Activated CD4-positive, alpha-beta T cell treated with anti-CD3 and anti-CD28 coated beads for 36 hours (primary cell): ENCODE results near the gene PTPRG. TPM values are rescaled to one million over a fixed set of nuclear protein-coding genes. Genes with fewer than 3 reads are reported as not detected.

Source experiments
- ATAC-seq: fragments of 200-7000 bp; cut with Tn5 transposase; one replicate; pipeline ENCODE4 v1.10.0; 2021; ENCODE audit warnings: mild to moderate bottlenecking, moderate library complexity
- CTCF ChIA-PET: fragments of 350-600 bp; sonication (Branson Sonifier 250); formaldehyde crosslinking; loops from one replicate; lab custom pipeline; 2021; ENCODE audit warnings: antibody characterized with exemption; lab: Charles Lee
- POLR2A ChIA-PET: fragments of 350-600 bp; sonication (Branson Sonifier 250); formaldehyde crosslinking; loops from one replicate; lab custom pipeline; 2021; ENCODE audit warnings: antibody characterized with exemption, inconsistent platforms; lab: Charles Lee
- DNase-seq: peaks from one replicate; pipeline ENCODE4 v3.0.0-alpha.2; 2020
- H3K27ac Mint-ChIP-seq: one replicate; pipeline ENCODE4 v1.8.0; 2021; ENCODE audit warnings: mixed read lengths
- H3K27me3 Mint-ChIP-seq: one replicate; pipeline ENCODE4 v1.8.0; 2021; ENCODE audit warnings: mixed read lengths
- H3K36me3 Mint-ChIP-seq: one replicate; pipeline ENCODE4 v1.8.0; 2021; ENCODE audit warnings: low read depth, mixed read lengths
- H3K4me1 Mint-ChIP-seq: one replicate; pipeline ENCODE4 v1.8.0; 2021; ENCODE audit warnings: mixed read lengths
- H3K4me3 Mint-ChIP-seq: one replicate; pipeline ENCODE4 v1.8.0; 2021; ENCODE audit warnings: mild to moderate bottlenecking, moderate library complexity, mixed read lengths
- H3K9me3 Mint-ChIP-seq: one replicate; pipeline ENCODE4 v1.8.0; 2021; ENCODE audit warnings: low read depth, mixed read lengths
- intact Hi-C, 2 experiments: fragments of 100-400 bp; cut with DNase I in 1 of 2; cut with micrococcal nuclease in 1 of 2; formaldehyde crosslinking; loops; one replicate each; pipeline versions ENCODE4 v1.14.2 to v1.15.1; 2022 to 2024; cut with DNase I, micrococcal nuclease
- total RNA-seq, 2 experiments: library from RNA; stranded (reverse); gene quantifications; one replicate each; pipeline ENCODE4 v1.2.3, GENCODE V29; 2021

Gene PTPRG
- total RNA-seq, 2 experiments from 2014 or later: 0.32 to 0.33 TPM

GRCh38 chr3:62090066-62090465, 528.7 kb downstream of the PTPRG start:
- DNase-seq (no peak), ATAC-seq (no peak)
- no peaks in the 10 kb centered on the region for H3K36me3 Mint-ChIP-seq
- H3K4me1 Mint-ChIP-seq: no peaks in the 10 kb centered on the region
- H3K27ac Mint-ChIP-seq: no peak overlapping the region
- CTCF ChIA-PET: no interaction called here
- intact Hi-C loops: no loop called here
- no peak overlapping the region for H3K4me3 Mint-ChIP-seq
- H3K9me3 Mint-ChIP-seq: no peaks in the 10 kb centered on the region
- POLR2A ChIA-PET: no interaction called here
- peaks cover 4% of the 10 kb centered on the region for H3K27me3 Mint-ChIP-seq

DNA sequence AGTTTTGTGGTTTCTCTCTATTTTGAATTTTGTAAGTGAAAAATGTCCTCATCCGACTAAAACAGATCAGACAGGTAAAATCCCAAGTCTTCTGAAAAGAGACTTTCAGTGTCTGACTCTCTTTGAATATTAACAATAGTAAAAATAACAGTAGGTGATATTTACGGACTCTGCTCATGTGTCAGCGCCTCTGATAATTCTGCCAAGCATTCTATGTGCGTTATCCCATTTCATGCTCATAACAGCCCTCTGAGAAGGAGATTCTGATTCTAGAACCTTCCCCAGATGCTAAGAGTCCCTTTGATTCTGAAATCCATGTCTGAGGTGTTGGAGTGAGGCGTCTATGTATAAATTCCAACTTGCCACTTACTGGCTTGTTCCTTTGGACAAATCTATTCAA, 529.1 kb downstream of the PTPRG start:
- no peak for DNase-seq
- ChIA-PET POLR2A (no interaction called here), CTCF (no interaction called here)
- H3K4me1 Mint-ChIP-seq: no peaks in the 10 kb centered on the region
- H3K27ac Mint-ChIP-seq: no peak overlapping the region
- no peak overlapping the region for H3K4me3 Mint-ChIP-seq
- intact Hi-C loops: no loop called here
- H3K27me3 Mint-ChIP-seq: peaks cover 4% of the 10 kb centered on the region
- ATAC-seq: no peak
- H3K9me3 Mint-ChIP-seq: no peaks in the 10 kb centered on the region
- H3K36me3 Mint-ChIP-seq: no peaks in the 10 kb centered on the region

DNA sequence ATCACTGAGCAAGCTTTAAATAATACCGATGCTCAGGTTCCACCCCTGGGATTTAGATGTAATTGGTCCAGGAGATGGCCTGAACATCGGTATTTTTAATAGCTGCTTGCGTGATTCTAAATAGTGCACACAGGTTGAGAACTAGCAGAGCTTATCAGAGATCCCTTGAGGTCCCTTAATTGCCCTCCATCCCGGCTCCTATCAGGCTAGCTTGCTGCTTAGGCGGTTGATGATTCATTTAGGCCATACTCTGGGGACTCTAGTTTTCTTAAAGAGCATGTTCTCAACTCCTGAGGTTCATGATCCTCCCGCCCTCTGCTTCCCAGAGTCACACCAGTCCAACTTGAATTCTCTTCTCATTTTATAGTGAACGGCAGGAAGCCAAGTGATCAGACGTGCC, 531.7 kb downstream of the PTPRG start:
- H3K9me3 Mint-ChIP-seq: no peaks in the 10 kb centered on the region
- no peak overlapping the region for H3K4me3 Mint-ChIP-seq
- no peak overlapping the region for H3K27ac Mint-ChIP-seq
- intact Hi-C loops: no loop called here
- ChIA-PET POLR2A (no interaction called here), CTCF (no interaction called here)
- DNase-seq (no peak), ATAC-seq (no peak)
- peaks cover 6% of the 10 kb centered on the region for H3K27me3 Mint-ChIP-seq
- no peaks in the 10 kb centered on the region for H3K4me1 Mint-ChIP-seq
- H3K36me3 Mint-ChIP-seq: no peaks in the 10 kb centered on the region

GRCh38 chr3:62094461-62094860, 533.1 kb downstream of the PTPRG start:
- ChIA-PET POLR2A (no interaction called here), CTCF (no interaction called here)
- Mint-ChIP-seq H3K4me1 (no peaks in the 10 kb centered on the region), H3K27ac (no peak overlapping the region), H3K36me3 (no peaks in the 10 kb centered on the region), H3K9me3 (no peaks in the 10 kb centered on the region), H3K27me3 (peaks cover 3% of the 10 kb centered on the region), H3K4me3 (no peak overlapping the region)
- DNase-seq (no peak), ATAC-seq (no peak)
- intact Hi-C loops: no loop called here

GRCh38 chr3:62095080-62095479, 533.7 kb downstream of the PTPRG start:
- Mint-ChIP-seq H3K4me1 (no peaks in the 10 kb centered on the region), H3K27me3 (peaks cover 3% of the 10 kb centered on the region), H3K36me3 (no peaks in the 10 kb centered on the region), H3K9me3 (no peaks in the 10 kb centered on the region), H3K4me3 (no peak overlapping the region), H3K27ac (no peak overlapping the region)
- DNase-seq (no peak), ATAC-seq (no peak)
- ChIA-PET POLR2A (no interaction called here), CTCF (interaction anchor here (0.6 kb wide), 1 partner anchor 42 kb away, joined by 3 read pairs; no protein-coding TSS in a partner anchor)
- intact Hi-C loops: no loop called here

- no peak overlapping the region for H3K27ac Mint-ChIP-seq
- H3K4me3 Mint-ChIP-seq: no peak overlapping the region
- ATAC-seq: no peak
- CTCF ChIA-PET: no interaction called here
- H3K4me1 Mint-ChIP-seq: no peaks in the 10 kb centered on the region
- no peaks in the 10 kb centered on the region for H3K9me3 Mint-ChIP-seq
- no peaks in the 10 kb centered on the region for H3K36me3 Mint-ChIP-seq
- intact Hi-C loops: no loop called here
- POLR2A ChIA-PET: no interaction called here
- peaks cover 3% of the 10 kb centered on the region for H3K27me3 Mint-ChIP-seq
- no peak for DNase-seq
Measured at GRCh38 chr3:62095756-62096155, 534.4 kb downstream of the PTPRG start.

- Mint-ChIP-seq H3K36me3 (no peaks in the 10 kb centered on the region), H3K9me3 (no peaks in the 10 kb centered on the region), H3K27me3 (peaks cover 1% of the 10 kb centered on the region), H3K4me1 (no peaks in the 10 kb centered on the region), H3K4me3 (no peak overlapping the region), H3K27ac (no peak overlapping the region)
- intact Hi-C loops: no loop called here
- CTCF ChIA-PET: no interaction called here
- ATAC-seq (no peak), DNase-seq (no peak)
- POLR2A ChIA-PET: no interaction called here
Measured at GRCh38 chr3:62096521-62096920, 535.1 kb downstream of the PTPRG start.

GRCh38 chr3:62097121-62097520, 535.8 kb downstream of the PTPRG start:
- Mint-ChIP-seq H3K4me1 (no peaks in the 10 kb centered on the region), H3K36me3 (no peaks in the 10 kb centered on the region), H3K27me3 (peaks cover 1% of the 10 kb centered on the region), H3K9me3 (no peaks in the 10 kb centered on the region), H3K4me3 (no peak overlapping the region), H3K27ac (no peak overlapping the region)
- DNase-seq: no peak
- CTCF ChIA-PET: no interaction called here
- intact Hi-C loops: no loop called here
- POLR2A ChIA-PET: no interaction called here
- no peak for ATAC-seq

GRCh38 chr3:62098646-62099365, 537.4 kb downstream of the PTPRG start:
- ATAC-seq: no peak
- POLR2A ChIA-PET: no interaction called here
- Mint-ChIP-seq H3K27me3 (peaks cover 1% of the 10 kb centered on the region), H3K27ac (no peak overlapping the region), H3K4me3 (no peak overlapping the region), H3K9me3 (no peaks in the 10 kb centered on the region), H3K4me1 (no peaks in the 10 kb centered on the region), H3K36me3 (no peaks in the 10 kb centered on the region)
- intact Hi-C loops: no loop called here
- no peak for DNase-seq
- CTCF ChIA-PET: no interaction called here

- ChIA-PET POLR2A (no interaction called here), CTCF (no interaction called here)
- Mint-ChIP-seq H3K27ac (no peak overlapping the region), H3K4me1 (no peaks in the 10 kb centered on the region), H3K27me3 (peaks cover 1% of the 10 kb centered on the region), H3K36me3 (no peaks in the 10 kb centered on the region), H3K4me3 (no peak overlapping the region), H3K9me3 (no peaks in the 10 kb centered on the region)
- ATAC-seq (no peak), DNase-seq (no peak)
- intact Hi-C loops: no loop called here
Measured at GRCh38 chr3:62100282-62100989, 539.1 kb downstream of the PTPRG start.

DNA sequence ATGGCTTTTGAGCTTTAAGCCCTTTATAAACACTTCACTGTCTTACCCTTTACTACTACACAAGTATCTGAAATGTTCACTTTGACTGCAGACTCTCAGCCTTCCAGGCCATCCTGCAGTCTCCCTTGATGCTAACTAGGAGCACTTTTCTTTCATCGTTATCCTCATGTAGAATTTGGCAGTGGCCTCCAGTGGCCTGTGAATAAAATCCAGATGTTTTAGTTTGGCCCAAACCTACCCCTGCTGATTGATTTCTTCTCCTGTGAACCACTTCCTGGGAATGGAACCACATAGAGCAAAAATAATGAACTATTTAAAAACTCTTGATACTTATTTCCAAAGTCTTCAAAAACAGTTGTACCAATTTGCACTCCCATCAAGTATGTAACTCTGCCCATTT, 540.1 kb downstream of the PTPRG start:
- Mint-ChIP-seq H3K4me3 (no peak overlapping the region), H3K4me1 (no peaks in the 10 kb centered on the region), H3K36me3 (no peaks in the 10 kb centered on the region), H3K9me3 (no peaks in the 10 kb centered on the region), H3K27ac (no peak overlapping the region), H3K27me3 (peaks cover 1% of the 10 kb centered on the region)
- ChIA-PET CTCF (no interaction called here), POLR2A (no interaction called here)
- no peak for ATAC-seq
- intact Hi-C loops: no loop called here
- DNase-seq: no peak

- ChIA-PET POLR2A (no interaction called here), CTCF (interaction anchor here (1.2 kb wide), 1 partner anchor 22 kb away, joined by 4 read pairs; no protein-coding TSS in a partner anchor)
- Mint-ChIP-seq H3K27ac (no peak overlapping the region), H3K27me3 (peaks cover 1% of the 10 kb centered on the region), H3K4me3 (no peak overlapping the region), H3K36me3 (no peaks in the 10 kb centered on the region), H3K9me3 (no peaks in the 10 kb centered on the region), H3K4me1 (no peaks in the 10 kb centered on the region)
- intact Hi-C loops: no loop called here
- DNase-seq: no peak
- no peak for ATAC-seq
Measured at GRCh38 chr3:62103531-62103930, 542.2 kb downstream of the PTPRG start.
